GM21619 (cell line): ENCODE results near the gene STK24.

Experiments
- ATAC-seq: cut with Tn5 transposase; IDR thresholded peaks from one replicate; pipeline ENCODE4 v1.9.1; 2021; ENCODE audit not compliant: unreplicated experiment

The STK24 gene

DNA sequence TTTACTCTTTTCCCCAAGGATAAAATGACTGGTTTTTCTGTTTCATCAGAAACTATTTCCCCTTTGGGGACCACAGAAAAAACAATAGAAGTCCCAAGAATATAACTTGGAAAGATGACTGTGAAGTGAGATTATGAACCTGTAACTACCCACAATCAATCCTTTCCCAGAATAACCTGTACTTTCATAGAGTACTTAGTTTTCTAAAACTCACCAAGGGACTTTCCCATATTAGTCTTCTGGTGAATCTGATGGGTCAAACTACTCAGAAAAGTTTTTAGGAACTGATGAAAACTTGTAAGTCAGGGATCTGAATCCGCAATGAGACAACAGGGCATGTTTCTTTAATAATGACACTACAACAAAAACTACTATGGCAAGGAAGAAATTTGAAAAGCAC is 62.6 kb downstream of the STK24 start:
- no peak for ATAC-seq

DNA sequence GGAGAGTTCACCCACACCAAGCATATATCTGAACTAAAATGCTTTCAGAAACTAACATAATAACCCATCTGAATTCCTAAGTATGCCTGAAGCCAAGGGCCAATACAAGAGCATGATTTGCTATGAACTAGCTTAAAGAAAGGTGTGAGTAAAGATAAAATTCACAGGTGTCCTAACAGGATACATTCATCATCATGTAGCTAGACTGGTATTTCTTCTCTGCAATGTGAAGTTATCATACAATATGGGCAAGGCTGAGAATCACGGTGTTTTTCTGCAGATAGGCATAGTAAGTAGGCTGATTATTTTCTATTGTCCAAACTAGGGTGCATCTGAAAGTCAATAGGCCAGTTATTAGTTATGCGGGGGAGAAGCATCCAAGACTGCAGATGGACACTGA is 63.1 kb downstream of the STK24 start:
- no peak for ATAC-seq

DNA sequence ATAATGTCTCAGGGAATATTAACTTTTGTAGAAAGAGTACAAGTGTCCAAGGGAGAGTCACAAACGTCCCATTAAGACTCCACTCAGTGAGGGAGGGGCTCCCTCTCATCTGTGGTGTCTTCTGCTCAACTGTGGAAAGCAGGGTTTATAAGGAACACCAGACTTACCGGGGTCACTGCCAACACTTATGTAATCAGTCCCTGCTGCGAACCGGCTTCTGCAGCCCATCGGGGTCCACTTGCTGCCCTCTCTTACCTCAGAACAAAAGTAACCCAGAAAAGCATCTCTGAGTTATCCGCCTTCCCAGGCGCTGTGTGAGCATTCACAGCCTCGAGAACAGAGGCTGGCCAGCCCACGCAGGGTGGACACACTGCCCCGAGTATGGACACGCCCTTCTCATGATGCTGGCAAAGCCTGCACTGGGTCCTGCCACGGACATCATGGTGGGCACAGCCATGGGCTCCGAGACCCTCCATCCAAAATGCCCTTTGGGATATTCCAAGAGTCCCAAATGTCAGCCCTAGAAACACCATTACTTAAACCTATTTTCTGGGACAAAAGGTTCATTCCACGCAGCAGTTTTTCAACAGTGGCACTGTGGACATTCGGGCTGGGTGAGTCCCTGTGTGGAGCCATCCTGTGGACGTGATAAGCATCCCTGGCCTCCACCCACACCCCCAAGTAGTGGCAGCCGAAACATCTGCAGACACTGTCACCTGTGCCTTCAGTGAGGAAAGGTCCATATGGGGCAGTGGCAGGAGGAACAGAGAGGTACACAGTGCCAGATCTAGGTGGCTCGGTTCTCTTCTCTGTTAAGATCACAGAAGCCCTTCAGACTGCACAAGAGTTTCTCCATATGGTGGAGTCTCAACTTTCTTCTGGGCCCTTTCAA is 63.9 kb downstream of the STK24 start:
- no peak for ATAC-seq

DNA sequence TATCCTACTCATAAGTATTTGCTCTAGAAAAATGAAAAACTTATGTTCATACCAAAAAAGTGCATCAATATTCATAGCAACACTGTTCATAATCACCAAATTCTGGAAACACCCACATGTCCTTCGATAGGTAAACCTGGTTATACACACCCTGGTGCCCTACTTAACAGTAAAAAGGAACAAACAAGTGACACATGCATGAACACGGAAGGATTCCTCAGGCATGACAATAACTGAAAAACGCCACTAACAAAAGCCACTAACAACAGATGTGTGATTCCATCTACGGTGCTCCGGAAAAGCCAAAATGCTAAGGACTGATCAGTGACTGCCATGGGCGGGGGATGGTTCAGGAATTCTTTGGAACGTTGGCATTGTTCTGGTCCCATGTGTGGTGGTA is 65.5 kb downstream of the STK24 start:
- ATAC-seq, result no peak

DNA sequence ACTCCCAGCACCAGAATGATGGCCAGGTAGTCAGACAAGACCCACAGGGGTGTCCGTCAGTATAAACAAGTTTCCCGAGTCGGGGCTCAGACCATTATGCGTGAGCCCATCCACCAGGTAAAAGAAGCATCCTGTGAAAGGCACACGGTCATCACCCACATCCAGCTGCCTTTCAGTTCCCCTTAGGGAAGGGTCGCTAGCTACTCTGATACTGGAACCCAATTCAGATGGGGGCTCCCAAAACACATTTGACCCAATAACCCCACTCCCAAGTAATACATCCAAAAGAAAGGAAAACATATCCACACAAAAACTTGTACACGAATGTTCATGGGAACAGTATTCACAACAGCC is 66.8 kb downstream of the STK24 start:
- ATAC-seq, result no peak

DNA sequence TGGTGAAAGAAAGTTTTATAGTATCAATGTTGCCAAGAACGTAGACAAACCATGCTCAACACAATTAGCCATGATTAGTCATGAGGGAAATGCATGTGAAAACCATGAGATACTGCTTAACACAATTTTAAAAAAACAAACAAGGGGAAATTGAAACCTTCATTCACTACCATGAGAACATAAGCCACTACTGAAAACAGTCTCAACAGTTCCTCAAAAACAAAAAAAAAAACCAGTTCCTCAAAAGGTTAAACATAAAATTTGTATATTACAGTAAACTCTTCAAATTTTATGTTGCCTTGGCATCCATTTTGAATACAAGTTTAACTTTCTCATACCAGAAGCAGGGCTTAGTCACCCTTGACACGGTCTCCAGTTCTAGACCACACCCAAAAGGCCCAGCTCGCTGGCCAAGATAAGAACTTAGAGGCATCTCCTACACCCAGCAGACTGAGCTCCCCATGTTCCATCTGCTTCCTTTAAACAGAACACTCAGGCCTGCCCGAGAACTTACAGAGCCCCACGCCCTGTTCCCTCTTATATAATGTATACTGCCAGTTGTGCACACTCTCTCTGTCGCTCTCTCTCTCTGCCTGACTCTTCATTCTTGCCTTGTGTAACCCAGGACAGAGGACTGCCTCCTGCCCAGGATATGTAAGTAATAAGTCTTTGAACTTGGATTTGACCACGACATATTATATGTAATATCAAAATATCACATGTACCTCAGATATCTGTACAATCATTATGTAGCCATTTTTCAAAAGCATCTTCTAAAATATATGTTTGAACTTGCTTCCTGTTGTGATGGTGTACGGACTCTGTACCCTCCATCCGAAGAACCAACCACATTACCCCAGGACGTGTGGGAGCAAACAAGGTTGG is 67.4 kb downstream of the STK24 start:
- ATAC-seq, result peak; percentile 43

DNA sequence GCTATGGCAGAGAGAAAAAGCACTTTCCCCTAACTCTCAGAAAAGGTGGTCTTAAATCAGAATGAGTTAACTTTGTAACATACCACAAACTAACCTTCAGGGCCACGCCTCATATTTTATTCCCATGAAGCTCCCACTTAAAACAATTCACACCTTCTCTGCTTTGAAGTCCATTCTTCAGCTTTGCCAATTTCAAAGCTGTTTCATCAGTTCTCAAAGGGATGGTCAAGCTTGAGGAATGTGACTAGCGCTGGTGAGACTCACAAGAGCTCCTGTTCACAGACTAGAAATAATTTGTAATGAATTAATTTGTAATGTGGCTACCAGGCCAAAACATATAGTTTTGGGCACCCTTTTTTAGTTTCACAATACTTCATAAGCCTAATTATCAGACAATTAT is 68.2 kb downstream of the STK24 start:
- ATAC-seq, result no peak

DNA sequence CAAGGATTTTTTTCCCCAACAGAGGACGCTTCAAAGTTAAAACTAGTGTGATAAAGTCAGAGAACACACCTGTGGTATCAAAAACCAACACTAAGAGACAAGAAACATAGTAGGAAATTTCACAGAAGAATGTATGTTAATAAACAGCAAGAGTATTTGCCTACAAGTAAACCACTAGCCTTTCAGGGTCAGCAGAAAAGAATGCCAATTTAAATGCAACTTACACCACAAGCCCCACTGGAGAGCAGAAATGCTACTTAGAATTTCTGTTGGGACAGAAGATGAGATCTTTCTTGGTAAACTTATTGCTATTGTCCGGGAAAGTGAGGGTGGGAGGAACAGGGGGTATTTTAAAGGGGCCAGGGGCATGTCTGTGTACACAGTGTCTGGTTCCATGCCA is 68.6 kb downstream of the STK24 start:
- no peak for ATAC-seq

DNA sequence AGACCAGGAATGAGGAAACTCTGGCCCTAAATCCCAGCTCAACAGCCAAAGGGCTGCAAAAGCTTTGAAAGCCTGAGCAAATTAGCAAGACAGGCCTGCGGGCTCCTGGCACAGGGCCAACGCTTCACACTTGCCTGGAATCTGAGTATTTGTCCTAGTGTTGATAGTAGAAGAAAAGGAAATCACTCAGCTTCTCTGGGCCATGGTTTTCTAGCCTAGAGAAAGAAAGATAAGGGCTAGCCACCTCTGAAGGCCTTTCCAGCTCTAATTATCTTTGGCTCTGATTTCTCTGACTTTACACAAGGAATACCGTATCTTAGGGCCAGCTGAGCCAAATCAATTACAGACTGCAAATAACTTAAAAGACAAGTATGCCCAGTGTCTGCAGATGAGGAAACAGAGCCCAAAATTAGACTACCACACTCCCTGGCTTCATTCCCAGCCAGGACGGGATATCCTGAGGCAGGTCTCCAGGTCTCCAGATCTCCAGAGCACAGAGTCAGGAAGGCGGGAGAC is 69.6 kb downstream of the STK24 start:
- no peak for ATAC-seq

DNA sequence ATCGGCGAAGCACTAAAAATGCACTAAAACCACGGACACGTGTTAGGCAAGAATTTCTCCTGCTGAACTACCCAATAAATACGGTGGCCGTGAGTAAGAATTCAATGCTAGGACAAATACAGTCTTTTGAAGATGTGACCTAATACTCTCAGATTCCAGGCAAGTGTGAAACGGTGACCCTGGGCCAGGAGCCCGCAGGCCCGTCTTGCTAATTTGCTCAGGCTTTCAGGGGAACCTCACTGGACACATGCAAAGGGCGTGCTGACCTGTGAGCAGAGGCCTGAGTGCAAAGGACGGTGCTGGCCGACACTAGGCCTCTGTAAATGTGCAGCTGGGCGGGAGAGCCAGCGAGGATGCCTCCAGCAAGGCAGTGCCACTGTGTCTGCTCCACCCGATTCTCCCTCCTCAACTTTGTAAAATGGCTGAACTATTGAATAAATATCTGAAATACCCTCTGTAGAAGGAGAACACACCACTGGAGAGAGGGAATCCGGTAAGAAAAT is 70.1 kb downstream of the STK24 start:
- ATAC-seq, result no peak

DNA sequence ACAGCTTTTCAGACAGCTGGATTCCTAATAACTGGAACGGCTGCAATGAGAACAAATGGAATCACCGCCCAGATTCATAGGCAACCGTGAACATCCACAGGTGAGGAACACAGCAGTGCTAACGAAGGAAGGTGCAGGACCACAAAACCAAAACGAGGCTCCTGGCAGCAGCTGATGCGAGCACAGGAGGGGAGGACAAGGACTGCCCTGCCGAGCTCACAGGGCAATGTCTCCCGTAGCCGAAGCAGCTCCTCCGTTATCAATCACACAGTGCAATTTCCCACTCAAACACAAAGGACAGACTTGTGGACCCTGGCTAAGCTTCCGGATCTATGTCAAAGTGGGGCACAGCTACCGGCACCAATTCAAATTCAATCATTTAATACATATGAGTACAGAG is 70.6 kb downstream of the STK24 start:
- no peak for ATAC-seq

DNA sequence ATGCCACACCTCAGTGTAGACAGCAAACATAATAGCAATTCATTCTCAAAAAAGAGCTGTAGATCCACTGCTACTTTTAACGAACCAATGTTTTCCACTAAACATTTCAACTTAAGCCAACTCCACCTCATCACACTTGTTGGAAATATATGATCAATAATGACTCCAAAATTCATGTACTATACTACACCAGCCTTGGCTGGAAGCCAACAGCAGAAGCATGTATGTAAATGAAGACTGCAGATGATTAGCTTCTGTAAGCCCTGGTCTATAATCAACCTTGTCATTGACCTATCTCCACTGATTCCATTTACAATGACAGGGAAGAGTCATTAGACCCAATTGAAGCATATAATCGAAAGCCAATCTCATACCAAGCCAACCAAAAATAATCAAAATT is 71.7 kb downstream of the STK24 start:
- no peak for ATAC-seq

DNA sequence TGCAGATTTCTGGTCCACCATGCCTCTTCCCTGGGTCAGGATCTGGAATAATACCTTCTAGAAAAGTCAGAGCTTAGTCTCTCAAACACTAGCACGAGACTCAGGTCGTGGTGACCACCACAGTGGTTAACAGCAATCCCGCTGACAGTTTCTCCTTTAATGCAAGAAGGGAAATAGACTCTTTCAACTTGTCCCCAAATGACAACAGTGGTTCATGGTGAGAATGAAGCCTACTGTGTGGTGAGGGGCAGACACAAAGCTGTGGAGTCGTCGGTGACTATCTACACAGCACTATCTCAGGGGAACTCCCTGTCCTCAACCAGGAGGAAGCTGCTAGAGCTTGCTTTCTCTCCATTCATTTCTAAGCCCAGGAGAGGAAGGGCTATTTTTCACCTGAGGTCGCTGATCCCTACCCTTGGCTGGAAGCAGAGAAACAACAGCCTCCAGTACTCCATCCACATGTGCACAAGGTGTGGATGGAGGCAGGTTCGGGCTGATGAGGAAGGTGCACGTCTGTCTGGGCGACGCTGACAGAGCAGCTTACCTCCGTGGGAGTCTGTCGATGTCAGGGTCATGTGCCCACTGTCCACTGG is 72.4 kb downstream of the STK24 start:
- peak; percentile 54 for ATAC-seq

DNA sequence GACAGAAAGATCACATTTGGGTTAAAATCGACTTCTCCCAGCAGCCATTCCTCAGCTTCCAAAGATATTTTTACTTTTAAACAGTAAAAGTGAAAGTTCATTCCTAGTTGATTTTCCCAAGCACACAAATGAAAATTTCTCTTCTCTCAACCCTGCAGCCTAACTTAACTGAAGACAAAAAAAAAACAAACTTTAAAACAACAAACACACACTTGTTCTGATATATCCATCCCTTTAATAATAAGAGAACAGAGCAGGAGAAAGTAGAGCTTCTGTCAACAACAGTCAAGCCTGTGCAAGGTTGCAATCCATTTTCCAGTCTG is 72.9 kb downstream of the STK24 start:
- no peak for ATAC-seq

DNA sequence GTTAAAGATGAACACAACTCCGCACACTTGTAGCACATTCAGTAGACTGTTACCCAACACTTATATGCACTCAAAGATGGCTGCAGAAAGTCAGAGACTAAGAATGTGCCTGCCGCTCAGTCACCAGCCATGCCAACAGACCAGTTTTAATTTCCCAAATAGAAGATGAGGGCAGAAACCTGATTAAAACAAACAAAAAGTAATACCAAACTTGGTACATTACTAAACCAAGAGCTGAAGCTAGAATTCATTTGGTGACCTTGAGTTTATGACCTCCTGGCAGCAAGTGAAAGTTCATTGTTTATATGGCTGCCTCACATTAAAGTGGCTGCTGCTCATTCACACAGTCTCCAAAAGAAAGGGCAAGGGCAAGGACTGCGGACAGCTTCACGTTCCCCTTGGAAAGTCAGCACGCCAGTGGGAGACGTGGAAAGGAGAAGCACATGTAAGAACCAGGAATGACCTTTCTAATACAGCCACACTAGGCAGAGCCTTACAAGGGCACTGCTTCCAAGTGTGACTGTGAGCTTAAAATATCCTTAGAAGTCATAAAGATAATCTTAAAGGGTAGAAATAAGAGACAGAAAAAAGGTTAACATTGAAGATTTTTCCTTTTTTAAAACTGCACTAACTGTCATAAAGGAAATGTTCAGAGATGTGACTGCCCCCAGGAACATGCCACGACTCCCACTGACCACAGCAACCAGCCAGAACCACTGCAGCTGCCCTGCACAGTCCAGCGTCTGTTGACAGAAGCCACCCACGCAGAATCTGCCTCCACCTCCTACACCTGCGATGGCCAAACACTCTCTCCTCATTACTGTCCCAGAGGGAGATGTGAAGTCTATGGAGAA is 73.5 kb downstream of the STK24 start:
- no peak for ATAC-seq

DNA sequence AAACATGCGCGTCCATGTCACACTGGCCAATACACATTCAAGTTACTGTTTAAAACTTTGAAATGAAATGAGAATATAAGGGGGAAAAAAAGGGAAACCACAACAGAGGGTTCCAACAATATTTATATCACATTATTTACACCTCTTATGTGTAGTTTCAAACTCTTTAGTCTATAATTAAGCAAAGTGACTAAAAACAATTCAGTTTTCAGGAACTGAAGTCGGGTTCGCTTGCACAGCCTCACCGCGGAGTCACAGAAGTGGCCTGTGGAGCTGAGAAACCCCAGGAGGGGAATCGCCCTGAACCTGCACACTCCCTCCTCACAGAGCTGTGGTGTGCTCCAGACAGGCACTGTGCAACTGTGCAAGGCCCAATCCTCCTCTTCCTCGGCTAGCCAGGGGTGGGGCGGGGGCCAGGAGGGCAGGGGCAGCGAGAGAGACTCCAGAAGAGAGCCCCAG is 75.9 kb downstream of the STK24 start:
- ATAC-seq, result peak; percentile 74

DNA sequence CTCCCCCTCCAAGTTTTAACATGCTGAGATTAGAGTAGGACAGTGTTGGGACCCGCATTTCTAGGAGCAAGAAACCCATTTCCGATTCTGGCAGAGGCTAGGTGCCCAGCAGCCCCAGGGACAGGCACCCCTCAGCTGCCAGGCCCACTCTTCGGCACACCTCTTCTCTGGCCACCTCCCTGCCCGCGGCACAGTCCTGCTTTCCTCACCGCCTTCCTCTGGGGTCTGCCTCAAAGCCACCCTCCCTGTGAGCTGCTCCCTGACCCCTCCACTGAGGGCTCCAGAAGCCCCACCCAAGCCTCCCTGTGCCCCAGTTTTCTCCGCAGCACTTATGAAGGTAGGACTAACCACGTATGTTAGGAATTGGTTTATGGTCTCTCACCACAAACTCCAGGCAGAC is 79.9 kb downstream of the STK24 start:
- ATAC-seq, result no peak

DNA sequence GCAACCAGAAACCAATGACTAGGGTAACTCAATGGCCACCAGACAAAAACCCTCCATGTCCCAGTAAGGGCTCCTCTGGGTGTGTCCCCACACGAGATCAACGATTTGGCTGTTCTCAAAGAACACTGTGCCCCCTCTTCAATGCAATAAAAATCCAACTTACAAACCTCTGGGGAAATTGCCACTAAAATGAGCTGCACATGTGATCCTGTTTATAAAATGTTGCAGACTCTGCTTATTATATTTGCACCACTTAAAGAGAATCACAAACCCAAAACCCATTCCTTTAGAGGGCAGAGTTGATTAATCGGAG is 80.5 kb downstream of the STK24 start:
- ATAC-seq, result no peak

DNA sequence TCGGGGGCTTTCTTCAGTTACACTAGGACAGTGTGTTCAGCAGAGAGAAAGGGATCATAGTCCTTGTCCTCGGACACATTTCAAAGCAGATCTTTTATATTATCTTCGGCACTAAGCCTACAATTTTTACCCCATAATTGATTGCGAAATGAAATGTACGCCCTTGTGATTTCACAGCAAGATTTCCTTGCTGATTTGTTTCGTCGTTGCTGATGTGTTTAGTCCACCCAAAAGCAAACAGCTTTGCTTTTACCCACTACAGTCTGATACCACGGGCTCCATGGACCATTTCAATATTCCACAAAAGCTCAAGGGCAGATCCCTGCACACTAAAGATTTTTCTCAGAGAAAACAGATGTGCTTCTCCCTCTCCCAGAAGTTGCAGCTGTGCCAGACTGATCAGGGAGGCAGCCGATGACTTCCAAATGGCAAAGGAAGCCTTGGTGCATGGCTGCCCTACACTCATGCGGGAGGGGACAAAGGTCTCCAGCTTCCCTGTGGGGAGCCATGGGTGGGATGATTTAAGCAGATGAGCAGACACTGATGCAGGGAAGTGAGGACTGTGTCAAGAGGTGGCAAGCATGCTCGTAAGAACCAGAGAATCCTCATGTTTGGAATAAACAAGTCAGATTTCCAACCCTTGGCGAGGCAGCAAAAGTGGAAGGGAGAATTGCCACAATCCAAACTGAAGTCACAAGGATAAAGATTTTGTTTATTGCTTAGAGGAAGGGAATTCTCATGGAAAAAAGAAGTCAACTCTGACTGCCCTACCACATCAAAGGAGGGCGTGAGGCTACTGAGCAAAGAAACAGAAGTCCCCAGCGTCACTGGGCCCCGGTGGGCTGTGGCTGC is 81.1 kb downstream of the STK24 start:
- ATAC-seq, result no peak

DNA sequence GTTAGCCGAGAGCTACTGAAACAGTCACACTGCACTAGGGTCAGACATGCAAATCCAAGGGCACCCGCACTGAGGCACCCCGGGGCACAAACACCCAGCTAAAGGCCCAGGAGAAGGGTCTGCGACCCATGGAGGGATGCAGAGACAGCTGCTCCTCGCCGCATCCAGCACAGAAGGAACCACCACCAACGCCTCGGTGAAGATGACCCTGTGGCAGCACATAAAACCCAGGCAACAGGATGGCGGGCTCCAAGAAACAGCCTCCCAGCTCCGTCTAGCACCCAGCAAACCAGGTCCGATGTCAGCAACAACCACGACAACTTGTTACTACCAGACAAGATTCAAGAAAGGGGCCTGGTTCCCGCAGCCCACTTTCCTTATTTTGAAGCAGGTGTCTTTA is 82.1 kb downstream of the STK24 start:
- no peak for ATAC-seq
